ENCODE results near the gene B4GALT6. TPM values are rescaled to one million over a fixed set of nuclear protein-coding genes. Genes with fewer than 3 reads are reported as not detected.
A peak's percentile ranks its signal among the peaks of the same experiment; 100 is the strongest.

Gene B4GALT6
- total and polyA plus RNA-seq, 2 of the 13 experiments (the other 11 are each of a cell fraction or from before 2014, with no cell fraction given) = 1.9 to 3.3 TPM

- TF ChIP-seq NFKB2 (CRISPR knock-in tag; IDR thresholded peaks at IDR 0.05; ENCODE audit: borderline replicate concordance) = no peak
Measured at GRCh38 chr18:31718386-31718785, 34.0 kb upstream of the B4GALT6 start (continued).

GRCh38 chr18:31716362-31716761 is 32.0 kb upstream of the B4GALT6 start:
- intact Hi-C loops (cut with micrococcal nuclease; ENCODE audit: unreplicated experiment) = no loop called here
- WGBS (ENCODE audit: low lambda C conversion rate) = 5% methylated on average over 3 of the region's 3 CpGs
- in situ Hi-C loops (cut with HindIII; ENCODE audit: extremely low pct_ligation_motif_present, low pct_unique_long_range_greater_than_20kb) = no loop called here

GRCh38 chr18:31711365-31712172 is 27.2 kb upstream of the B4GALT6 start:
- POLR2A ChIA-PET = no interaction called here
- Histone ChIP-seq H3K4me3 (replicated peaks in 1 of 3; ENCODE audit: insufficient read depth in 1 of 3, low read depth in 2 of 3, low read length in 3 of 3) (no peak overlapping the region), H3K27me3 (ENCODE audit: control insufficient read depth in 1 of 2, insufficient read depth in 2 of 2, low read length in 2 of 2) (no peaks in the 10 kb centered on the region), H4K20me1 (ENCODE audit: insufficient read depth, low read length) (no peaks in the 10 kb centered on the region), H3K4me2 (ENCODE audit: low read depth, low read length) (peak overlapping the region; percentile 27; the same call in 1 of the 2 replicates), H2AFZ (ENCODE audit: low read length) (no peak overlapping the region), H3K36me3 (replicated peaks in 1 of 2; ENCODE audit: control insufficient read depth in 1 of 2, insufficient read depth in 2 of 2, low read length in 2 of 2) (no peaks in the 10 kb centered on the region), H3K79me2 (ENCODE audit: insufficient read depth, low read length) (no peaks in the 10 kb centered on the region), H3K4me1 (ENCODE audit: insufficient read depth, low read length) (0 out of 2 replicates have a peak, but pooled peaks cover 6% of the 10 kb centered on the region), H3K27ac (ENCODE audit: extremely low read length, insufficient read depth, low read length) (no peak overlapping the region), H3K9ac (ENCODE audit: insufficient read depth, low read depth, low read length) (no peak overlapping the region), H3K9me3 (ENCODE audit: low read length) (no peaks in the 10 kb centered on the region)
- intact Hi-C loops (cut with micrococcal nuclease; ENCODE audit: unreplicated experiment) = no loop called here
- TF ChIP-seq CEBPB (IDR thresholded peaks at IDR 0.05; ENCODE audit: borderline replicate concordance, low read depth, low read length) (peak; percentile 83), ATF7 (IDR thresholded peaks at IDR 0.05) (peak; percentile 52; the same call in 1 of the 2 replicates), ATF7 (CRISPR knock-in tag; IDR thresholded peaks at IDR 0.05) (no peak), MXD1 (CRISPR knock-in tag; IDR thresholded peaks at IDR 0.05) (no peak), ATF4 (CRISPR knock-in tag; IDR thresholded peaks at IDR 0.05) (peak in 1 of 2 experiments; percentile 94; a peak in 2 of 4 replicates), CEBPG (CRISPR knock-in tag; IDR thresholded peaks at IDR 0.05) (peak; percentile 44)
- ATAC-seq (no peak), DNase-seq (ENCODE audit: low spot score) (no peak), FAIRE-seq (no peak)
- CTCF ChIA-PET (ENCODE audit: low intra/inter-chr PET ratio, low total read pairs) = no interaction called here
- 3% methylated on average over 3 of the region's 3 CpGs for WGBS (ENCODE audit: low lambda C conversion rate)
- BruUV-seq (replicated peaks) = no TSS peak
- in situ Hi-C loops (cut with HindIII; ENCODE audit: extremely low pct_ligation_motif_present, low pct_unique_long_range_greater_than_20kb) = no loop called here

More at GRCh38 chr18:31716362-31716761, 32.0 kb upstream of the B4GALT6 start:
- H3K27ac ChIP-seq (ENCODE audit: extremely low read length, insufficient read depth, low read length) = no peak overlapping the region
- CTCF ChIA-PET (ENCODE audit: low intra/inter-chr PET ratio, low total read pairs) = no interaction called here
- no peak overlapping the region for H3K4me2 ChIP-seq (ENCODE audit: low read depth, low read length)
- BruUV-seq (replicated peaks) = no TSS peak
- no peak for DNase-seq (ENCODE audit: low spot score)
- POLR2A ChIA-PET = no interaction called here
- no peaks in the 10 kb centered on the region for H3K36me3 ChIP-seq (replicated peaks in 1 of 2; ENCODE audit: control insufficient read depth in 1 of 2, insufficient read depth in 2 of 2, low read length in 2 of 2)
- no peaks in the 10 kb centered on the region for H3K79me2 ChIP-seq (ENCODE audit: insufficient read depth, low read length)
- H3K27me3 ChIP-seq (ENCODE audit: control insufficient read depth in 1 of 2, insufficient read depth in 2 of 2, low read length in 2 of 2) = no peaks in the 10 kb centered on the region
- H3K4me3 ChIP-seq (replicated peaks in 1 of 3; ENCODE audit: insufficient read depth in 1 of 3, low read depth in 2 of 3, low read length in 3 of 3) = no peak overlapping the region
- no peak overlapping the region for H2AFZ ChIP-seq (ENCODE audit: low read length)
- H4K20me1 ChIP-seq (ENCODE audit: insufficient read depth, low read length) = no peaks in the 10 kb centered on the region
- H3K9me3 ChIP-seq (ENCODE audit: low read length) = peaks cover 13% of the 10 kb centered on the region
- 0 out of 2 replicates have a peak, but pooled peaks cover 5% of the 10 kb centered on the region for H3K4me1 ChIP-seq (ENCODE audit: insufficient read depth, low read length)
- no peak for FAIRE-seq
- TF ChIP-seq RARA (CRISPR knock-in tag; IDR thresholded peaks at IDR 0.05) (peak; percentile 46), SYNCRIP (IDR thresholded peaks at IDR 0.05; ENCODE audit: insufficient read depth, low read depth, low read length) (no peak)
- TF ChIP-seq, protein P1, sequence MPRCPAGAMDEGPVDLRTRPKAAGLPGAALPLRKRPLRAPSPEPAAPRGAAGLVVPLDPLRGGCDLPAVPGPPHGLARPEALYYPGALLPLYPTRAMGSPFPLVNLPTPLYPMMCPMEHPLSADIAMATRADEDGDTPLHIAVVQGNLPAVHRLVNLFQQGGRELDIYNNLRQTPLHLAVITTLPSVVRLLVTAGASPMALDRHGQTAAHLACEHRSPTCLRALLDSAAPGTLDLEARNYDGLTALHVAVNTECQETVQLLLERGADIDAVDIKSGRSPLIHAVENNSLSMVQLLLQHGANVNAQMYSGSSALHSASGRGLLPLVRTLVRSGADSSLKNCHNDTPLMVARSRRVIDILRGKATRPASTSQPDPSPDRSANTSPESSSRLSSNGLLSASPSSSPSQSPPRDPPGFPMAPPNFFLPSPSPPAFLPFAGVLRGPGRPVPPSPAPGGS (CRISPR knock-in tag; IDR thresholded peaks at IDR 0.05) = no peak
- ATAC-seq = peak; percentile 41; the same call in 1 of the 3 replicates
- no peak overlapping the region for H3K9ac ChIP-seq (ENCODE audit: insufficient read depth, low read depth, low read length)

Measured in HepG2 (cell line).